Measurements from ENCODE around the gene GALNT9. TPM values are rescaled to one million over a fixed set of nuclear protein-coding genes. Genes with fewer than 3 reads are reported as not detected.

GALNT9 gene
- total and polyA plus RNA-seq, 12 donors, result 0.01 to 0.19 TPM; not detected in 10

DNA sequence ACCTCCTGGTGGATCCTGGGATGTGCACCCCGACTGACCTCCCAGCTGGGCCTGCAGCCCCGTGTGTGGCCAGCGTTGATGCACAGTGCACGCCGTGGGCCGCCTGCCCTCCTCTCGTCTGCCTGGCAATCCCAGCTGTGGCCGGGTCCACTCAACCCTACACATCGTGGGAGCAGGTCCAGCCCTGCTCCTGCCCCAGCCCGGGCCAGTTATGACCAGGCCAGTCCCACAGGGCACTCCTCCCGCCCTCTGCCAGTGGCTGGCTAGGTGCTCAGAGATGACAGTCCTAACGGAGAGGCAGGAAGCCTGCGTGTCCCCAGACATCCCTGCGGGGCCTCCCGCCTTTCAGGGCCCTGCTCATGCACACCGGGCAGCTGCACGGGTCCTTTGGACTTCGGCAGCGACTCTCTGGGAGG lies 10.8 kb downstream of the GALNT9 start:
- Histone ChIP-seq H3K27ac (no peak overlapping the region), H3K36me3 (no peaks in the 10 kb centered on the region), H3K4me1 (no peaks in the 10 kb centered on the region), H3K9me3 (no peaks in the 10 kb centered on the region), H3K27me3 (peaks cover 0 to 77% (median 40%) of the 10 kb centered on the region in 7 donors), H3K4me3 (no peak overlapping the region)
- no peak for ATAC-seq
- 78 to 84% methylated on average over 18 to 19 of the region's 19 CpGs for WGBS, 2 donors
- TF ChIP-seq, protein P1, sequence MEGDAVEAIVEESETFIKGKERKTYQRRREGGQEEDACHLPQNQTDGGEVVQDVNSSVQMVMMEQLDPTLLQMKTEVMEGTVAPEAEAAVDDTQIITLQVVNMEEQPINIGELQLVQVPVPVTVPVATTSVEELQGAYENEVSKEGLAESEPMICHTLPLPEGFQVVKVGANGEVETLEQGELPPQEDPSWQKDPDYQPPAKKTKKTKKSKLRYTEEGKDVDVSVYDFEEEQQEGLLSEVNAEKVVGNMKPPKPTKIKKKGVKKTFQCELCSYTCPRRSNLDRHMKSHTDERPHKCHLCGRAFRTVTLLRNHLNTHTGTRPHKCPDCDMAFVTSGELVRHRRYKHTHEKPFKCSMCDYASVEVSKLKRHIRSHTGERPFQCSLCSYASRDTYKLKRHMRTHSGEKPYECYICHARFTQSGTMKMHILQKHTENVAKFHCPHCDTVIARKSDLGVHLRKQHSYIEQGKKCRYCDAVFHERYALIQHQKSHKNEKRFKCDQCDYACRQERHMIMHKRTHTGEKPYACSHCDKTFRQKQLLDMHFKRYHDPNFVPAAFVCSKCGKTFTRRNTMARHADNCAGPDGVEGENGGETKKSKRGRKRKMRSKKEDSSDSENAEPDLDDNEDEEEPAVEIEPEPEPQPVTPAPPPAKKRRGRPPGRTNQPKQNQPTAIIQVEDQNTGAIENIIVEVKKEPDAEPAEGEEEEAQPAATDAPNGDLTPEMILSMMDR (IDR thresholded peaks at IDR 0.05), result no peak
- intact Hi-C loops (cut with DNase I), result no loop called here
- DNase-seq, result peak in 1 of 2 donors; percentile 7

DNA sequence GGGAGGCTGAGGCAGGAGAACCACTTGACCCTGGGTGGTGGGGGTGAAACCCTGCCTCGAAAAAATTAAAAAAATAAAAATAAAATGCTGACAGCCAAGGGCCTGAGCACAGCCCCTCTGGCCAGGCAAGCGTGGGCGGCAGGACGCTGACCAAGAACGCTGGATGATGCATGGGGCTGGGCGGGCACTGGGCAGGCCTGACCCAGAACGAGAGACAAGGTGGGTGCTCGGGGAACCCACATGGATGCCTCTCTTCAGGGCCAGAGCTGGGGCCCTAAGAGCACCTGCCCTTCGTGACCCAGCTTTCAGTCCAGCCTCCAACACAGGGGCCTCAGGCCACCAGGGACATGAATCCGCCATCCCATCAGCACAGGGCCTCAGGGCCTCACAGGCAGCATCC lies 11.3 kb downstream of the GALNT9 start:
- intact Hi-C loops (cut with DNase I), result no loop called here
- DNase-seq (peak in 1 of 2 donors; percentile 3), ATAC-seq (no peak)
- TF ChIP-seq, protein P1 (IDR thresholded peaks at IDR 0.05), result no peak
- H3K4me3 ChIP-seq, result no peak overlapping the region
- H3K27ac ChIP-seq, result no peak overlapping the region
- H3K9me3 ChIP-seq, result no peaks in the 10 kb centered on the region
- WGBS, 2 donors, result 86% methylated on average over 10 of the region's 10 CpGs
- H3K4me1 ChIP-seq, result no peaks in the 10 kb centered on the region
- peaks cover 0 to 72% (median 36%) of the 10 kb centered on the region in 7 donors for H3K27me3 ChIP-seq
- H3K36me3 ChIP-seq, result no peaks in the 10 kb centered on the region

DNA sequence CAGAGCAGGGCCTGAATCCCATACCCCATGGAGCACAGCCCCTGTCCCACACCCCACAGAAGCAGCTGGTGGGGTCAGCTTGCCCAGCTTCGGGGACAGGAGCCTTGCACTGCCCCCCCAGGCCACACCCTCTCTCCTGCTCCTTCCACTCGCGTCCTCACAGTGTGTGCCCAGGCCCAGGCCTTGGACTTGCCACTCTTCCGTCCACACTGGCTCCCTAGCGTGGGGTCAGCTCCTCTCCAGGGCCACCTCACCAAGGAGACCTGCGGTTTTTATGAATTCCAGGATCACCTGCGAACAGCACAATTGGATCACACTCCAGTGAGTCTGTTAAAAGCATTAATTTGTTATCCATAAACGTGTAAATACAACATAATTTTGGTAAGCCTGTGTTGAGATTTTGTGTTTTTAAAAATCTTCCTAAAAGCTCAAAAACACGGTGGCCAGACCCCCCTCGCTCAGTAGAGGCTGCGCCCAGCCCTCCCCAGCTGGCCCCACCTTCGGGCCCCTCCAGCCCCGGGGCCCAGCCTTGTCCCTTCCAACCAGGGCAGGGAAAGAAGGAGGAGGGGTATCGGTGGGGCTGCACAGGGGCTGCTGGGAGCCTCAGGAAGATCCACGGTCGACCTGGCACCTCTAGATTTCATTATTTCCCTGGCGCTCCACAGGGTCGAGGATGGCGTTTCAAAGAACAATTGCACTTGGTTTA lies 12.0 kb downstream of the GALNT9 start:
- DNase-seq, result peak in 1 of 2 donors; percentile 7
- Histone ChIP-seq H3K4me1 (no peaks in the 10 kb centered on the region), H3K27ac (no peak overlapping the region), H3K9me3 (peaks cover 0 to 5% (median 0%) of the 10 kb centered on the region in 11 donors), H3K27me3 (peaks cover 0 to 64% (median 28%) of the 10 kb centered on the region in 7 donors), H3K36me3 (no peaks in the 10 kb centered on the region), H3K4me3 (no peak overlapping the region)
- TF ChIP-seq, protein P1 (IDR thresholded peaks at IDR 0.05), result no peak
- intact Hi-C loops (cut with DNase I), result no loop called here
- 80 to 82% methylated on average over 19 of the region's 19 CpGs for WGBS, 2 donors
- peak in 1 of 8 donors; percentile 10 for ATAC-seq

DNA sequence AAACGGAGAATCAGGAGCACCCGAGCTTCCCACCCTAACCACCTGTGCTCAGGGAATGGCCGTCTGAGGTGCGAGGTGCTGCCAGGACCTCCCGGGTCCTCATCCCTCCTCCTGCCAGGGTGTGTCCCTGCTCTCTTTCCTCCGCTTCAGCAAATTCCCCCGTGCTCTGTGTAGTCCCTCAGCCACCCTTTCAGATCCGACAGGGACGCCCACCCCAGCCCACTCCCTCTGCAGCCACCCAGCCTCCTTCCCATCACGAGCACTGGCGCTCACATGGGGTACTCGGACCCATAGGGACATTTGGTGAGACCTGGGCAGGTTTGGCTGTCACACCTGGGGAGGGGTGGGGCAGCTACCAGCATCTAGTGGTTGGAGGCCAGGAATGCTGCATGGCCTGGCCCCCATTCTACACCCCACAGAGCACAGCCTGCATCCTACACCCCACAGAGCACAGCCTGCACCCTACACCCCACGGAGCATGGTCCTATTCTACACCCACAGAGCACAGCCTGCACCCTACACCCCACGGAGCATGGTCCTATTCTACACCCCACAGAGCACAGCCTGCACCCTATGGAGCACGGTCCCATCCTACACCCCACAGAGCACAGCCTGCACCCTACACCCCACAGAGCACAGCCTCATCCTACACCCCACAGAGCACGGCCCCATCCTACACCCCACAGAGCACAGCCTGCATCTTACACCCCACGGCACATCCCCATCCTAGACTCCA lies 12.7 kb downstream of the GALNT9 start:
- Histone ChIP-seq H3K4me1 (no peaks in the 10 kb centered on the region), H3K27ac (no peak overlapping the region), H3K9me3 (peaks cover 0 to 12% (median 7%) of the 10 kb centered on the region in 11 donors), H3K36me3 (no peaks in the 10 kb centered on the region), H3K27me3 (peaks cover 0 to 59% (median 26%) of the 10 kb centered on the region in 7 donors), H3K4me3 (no peak overlapping the region)
- ATAC-seq, result peak in 2 of 8 donors; percentile 13 to 17
- peak in 1 of 2 donors; percentile 1 for DNase-seq
- intact Hi-C loops (cut with DNase I), result no loop called here
- 66 to 74% methylated on average over 17 of the region's 17 CpGs for WGBS, 2 donors
- TF ChIP-seq, protein P1 (IDR thresholded peaks at IDR 0.05), result no peak

Data from heart right ventricle (tissue), 16 donors.